Ascending aorta (tissue), 2 donors: ENCODE measurements around the gene GATA1. TPM values are rescaled to one million over a fixed set of nuclear protein-coding genes. Genes with fewer than 3 reads are reported as not detected.

ENCODE experiments used
- DNase-seq, 2 donors: peaks; one replicate each; pipeline ENCODE4 v3.0.0-alpha.2; 2019; ENCODE audit warnings: low spot score in 2 of 2
- H3K27ac ChIP-seq, 2 donors: fragments of 200-600 bp; sonication (generic); one replicate each; pipeline ENCODE4 v1.5.1; 2016 to 2017; ENCODE audit warnings: mild to moderate bottlenecking in 1 of 2
- H3K27me3 ChIP-seq: fragments of 200-600 bp; sonication (generic); one replicate; pipeline ENCODE4 v1.5.1; 2017
- H3K36me3 ChIP-seq, 2 donors: fragments of 200-600 bp; sonication (generic); one replicate each; pipeline ENCODE4 v1.5.1; 2016
- H3K4me1 ChIP-seq, 2 donors: fragments of 200-600 bp; sonication (generic); one replicate each; pipeline ENCODE4 v1.5.1; 2016 to 2017; ENCODE audit warnings: mild to moderate bottlenecking in 1 of 2
- H3K4me3 ChIP-seq, 2 donors: fragments of 200-600 bp; sonication (generic); one replicate each; pipeline ENCODE4 v1.5.1; 2016 to 2017; ENCODE audit warnings: mild to moderate bottlenecking in 1 of 2
- H3K9me3 ChIP-seq, 2 donors: fragments of 200-600 bp; sonication (generic); one replicate each; pipeline ENCODE4 v1.5.1; 2016
- intact Hi-C: fragments of 100-400 bp; cut with DNase I; formaldehyde crosslinking; loops from one replicate; pipeline ENCODE4 v1.15.1; 2023
- total RNA-seq: library from RNA; depleted of rRNA; stranded (reverse); fragments of >200 nt; gene quantifications from one replicate; pipeline ENCODE4 v1.1.0, GENCODE V29; 2016
- TF ChIP-seq, protein P1 (sequence below), 3 experiments: fragments of 200-600 bp in 2 of 3; fragments of 450-650 bp in 1 of 3; sonication (generic) in 2 of 3; IDR thresholded peaks; one replicate each; pipeline ENCODE4 v1.5.1; 2016 to 2019; ENCODE audit warnings: antibody characterized with exemption in 3 of 3, mild to moderate bottlenecking in 1 of 3, moderate library complexity in 1 of 3

GATA1 gene
- total RNA-seq, 1 donor from 2014 or later: not detected

DNA sequence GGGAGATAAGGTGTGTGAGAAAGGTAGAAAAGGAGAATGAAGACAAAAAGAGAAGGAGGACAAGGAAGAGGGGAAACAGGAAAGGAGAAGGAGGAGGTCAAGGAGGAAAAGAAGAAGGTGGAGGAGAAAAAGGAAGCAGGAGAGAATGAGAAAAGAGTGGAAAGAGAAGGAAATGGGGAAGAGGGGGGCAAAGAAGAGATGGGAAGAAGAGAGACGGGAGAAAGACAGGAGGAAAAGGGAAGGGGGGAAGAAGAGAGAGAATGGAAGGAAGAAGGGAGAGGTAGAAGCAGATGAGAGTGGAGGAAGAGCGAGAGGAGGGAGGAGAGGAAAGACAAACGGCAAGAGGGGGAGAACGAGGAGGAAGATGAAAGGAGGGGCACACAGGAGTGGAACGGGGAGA, 4.1 kb downstream of the GATA1 start:
- Histone ChIP-seq H3K27me3 (no peaks in the 10 kb centered on the region), H3K4me1 (no peaks in the 10 kb centered on the region), H3K4me3 (no peak overlapping the region), H3K9me3 (no peaks in the 10 kb centered on the region), H3K36me3 (no peaks in the 10 kb centered on the region), H3K27ac (no peak overlapping the region)
- TF ChIP-seq, protein P1, sequence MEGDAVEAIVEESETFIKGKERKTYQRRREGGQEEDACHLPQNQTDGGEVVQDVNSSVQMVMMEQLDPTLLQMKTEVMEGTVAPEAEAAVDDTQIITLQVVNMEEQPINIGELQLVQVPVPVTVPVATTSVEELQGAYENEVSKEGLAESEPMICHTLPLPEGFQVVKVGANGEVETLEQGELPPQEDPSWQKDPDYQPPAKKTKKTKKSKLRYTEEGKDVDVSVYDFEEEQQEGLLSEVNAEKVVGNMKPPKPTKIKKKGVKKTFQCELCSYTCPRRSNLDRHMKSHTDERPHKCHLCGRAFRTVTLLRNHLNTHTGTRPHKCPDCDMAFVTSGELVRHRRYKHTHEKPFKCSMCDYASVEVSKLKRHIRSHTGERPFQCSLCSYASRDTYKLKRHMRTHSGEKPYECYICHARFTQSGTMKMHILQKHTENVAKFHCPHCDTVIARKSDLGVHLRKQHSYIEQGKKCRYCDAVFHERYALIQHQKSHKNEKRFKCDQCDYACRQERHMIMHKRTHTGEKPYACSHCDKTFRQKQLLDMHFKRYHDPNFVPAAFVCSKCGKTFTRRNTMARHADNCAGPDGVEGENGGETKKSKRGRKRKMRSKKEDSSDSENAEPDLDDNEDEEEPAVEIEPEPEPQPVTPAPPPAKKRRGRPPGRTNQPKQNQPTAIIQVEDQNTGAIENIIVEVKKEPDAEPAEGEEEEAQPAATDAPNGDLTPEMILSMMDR (IDR thresholded peaks at IDR 0.05): no peak
- no peak for DNase-seq
- intact Hi-C loops: no loop called here

- H3K4me1 ChIP-seq: no peaks in the 10 kb centered on the region
Measured at GRCh38 chrX:48791063-48791820, 4.9 kb downstream of the GATA1 start.

DNA sequence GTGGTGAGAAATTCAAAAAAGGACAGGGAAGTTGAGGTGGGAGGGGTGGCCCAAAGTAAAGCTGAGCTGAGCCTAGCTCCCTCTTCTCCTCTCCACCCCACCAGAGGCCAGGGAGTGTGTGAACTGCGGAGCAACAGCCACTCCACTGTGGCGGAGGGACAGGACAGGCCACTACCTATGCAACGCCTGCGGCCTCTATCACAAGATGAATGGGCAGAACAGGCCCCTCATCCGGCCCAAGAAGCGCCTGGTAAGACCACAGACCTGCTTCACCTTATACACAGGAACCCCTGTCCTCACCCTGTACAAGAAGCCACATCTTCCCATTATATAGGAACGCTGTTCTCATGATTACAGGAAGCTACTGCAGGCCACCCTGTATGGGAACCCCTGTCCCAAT, 5.8 kb downstream of the GATA1 start:
- Histone ChIP-seq H3K36me3 (no peaks in the 10 kb centered on the region), H3K27me3 (no peaks in the 10 kb centered on the region), H3K27ac (no peak overlapping the region), H3K4me3 (no peak overlapping the region), H3K9me3 (no peaks in the 10 kb centered on the region), H3K4me1 (no peaks in the 10 kb centered on the region)
- intact Hi-C loops: no loop called here
- TF ChIP-seq, protein P1 (IDR thresholded peaks at IDR 0.05): no peak
- no peak for DNase-seq

More at GRCh38 chrX:48791063-48791820, 4.9 kb downstream of the GATA1 start:
- Histone ChIP-seq H3K36me3 (no peaks in the 10 kb centered on the region), H3K27me3 (no peaks in the 10 kb centered on the region), H3K4me3 (no peak overlapping the region), H3K27ac (no peak overlapping the region), H3K9me3 (no peaks in the 10 kb centered on the region)
- intact Hi-C loops: no loop called here
- no peak for DNase-seq
- TF ChIP-seq, protein P1 (IDR thresholded peaks at IDR 0.05): no peak

DNA sequence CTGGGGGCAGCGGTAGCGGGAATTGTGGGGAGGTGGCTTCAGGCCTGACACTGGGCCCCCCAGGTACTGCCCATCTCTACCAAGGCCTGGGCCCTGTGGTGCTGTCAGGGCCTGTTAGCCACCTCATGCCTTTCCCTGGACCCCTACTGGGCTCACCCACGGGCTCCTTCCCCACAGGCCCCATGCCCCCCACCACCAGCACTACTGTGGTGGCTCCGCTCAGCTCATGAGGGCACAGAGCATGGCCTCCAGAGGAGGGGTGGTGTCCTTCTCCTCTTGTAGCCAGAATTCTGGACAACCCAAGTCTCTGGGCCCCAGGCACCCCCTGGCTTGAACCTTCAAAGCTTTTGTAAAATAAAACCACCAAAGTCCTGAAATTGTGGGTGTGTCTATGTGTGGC, 7.5 kb downstream of the GATA1 start:
- H3K4me1 ChIP-seq: no peaks in the 10 kb centered on the region
- no peak for DNase-seq
- no peaks in the 10 kb centered on the region for H3K27me3 ChIP-seq
- H3K27ac ChIP-seq: no peak overlapping the region
- H3K36me3 ChIP-seq: no peaks in the 10 kb centered on the region
- TF ChIP-seq, protein P1 (IDR thresholded peaks at IDR 0.05): no peak
- H3K4me3 ChIP-seq: no peak overlapping the region
- intact Hi-C loops: no loop called here
- H3K9me3 ChIP-seq: no peaks in the 10 kb centered on the region

- H3K27ac ChIP-seq: no peak overlapping the region
- DNase-seq: no peak
Measured at GRCh38 chrX:48794340-48794910, 8.0 kb downstream of the GATA1 start.

More at GRCh38 chrX:48794340-48794910, 8.0 kb downstream of the GATA1 start:
- H3K4me3 ChIP-seq: no peak overlapping the region
- H3K9me3 ChIP-seq: no peaks in the 10 kb centered on the region
- TF ChIP-seq, protein P1 (IDR thresholded peaks at IDR 0.05): no peak
- H3K4me1 ChIP-seq: no peaks in the 10 kb centered on the region
- no peaks in the 10 kb centered on the region for H3K36me3 ChIP-seq
- intact Hi-C loops: no loop called here
- no peaks in the 10 kb centered on the region for H3K27me3 ChIP-seq
